HuH-7 (cell line): ENCODE measurements around the gene TBR1.

Experiments
- DNase-seq: peaks from one replicate; pipeline ENCODE4 v3.0.0; 2011; ENCODE audit warnings: low spot score

The TBR1 gene

DNA sequence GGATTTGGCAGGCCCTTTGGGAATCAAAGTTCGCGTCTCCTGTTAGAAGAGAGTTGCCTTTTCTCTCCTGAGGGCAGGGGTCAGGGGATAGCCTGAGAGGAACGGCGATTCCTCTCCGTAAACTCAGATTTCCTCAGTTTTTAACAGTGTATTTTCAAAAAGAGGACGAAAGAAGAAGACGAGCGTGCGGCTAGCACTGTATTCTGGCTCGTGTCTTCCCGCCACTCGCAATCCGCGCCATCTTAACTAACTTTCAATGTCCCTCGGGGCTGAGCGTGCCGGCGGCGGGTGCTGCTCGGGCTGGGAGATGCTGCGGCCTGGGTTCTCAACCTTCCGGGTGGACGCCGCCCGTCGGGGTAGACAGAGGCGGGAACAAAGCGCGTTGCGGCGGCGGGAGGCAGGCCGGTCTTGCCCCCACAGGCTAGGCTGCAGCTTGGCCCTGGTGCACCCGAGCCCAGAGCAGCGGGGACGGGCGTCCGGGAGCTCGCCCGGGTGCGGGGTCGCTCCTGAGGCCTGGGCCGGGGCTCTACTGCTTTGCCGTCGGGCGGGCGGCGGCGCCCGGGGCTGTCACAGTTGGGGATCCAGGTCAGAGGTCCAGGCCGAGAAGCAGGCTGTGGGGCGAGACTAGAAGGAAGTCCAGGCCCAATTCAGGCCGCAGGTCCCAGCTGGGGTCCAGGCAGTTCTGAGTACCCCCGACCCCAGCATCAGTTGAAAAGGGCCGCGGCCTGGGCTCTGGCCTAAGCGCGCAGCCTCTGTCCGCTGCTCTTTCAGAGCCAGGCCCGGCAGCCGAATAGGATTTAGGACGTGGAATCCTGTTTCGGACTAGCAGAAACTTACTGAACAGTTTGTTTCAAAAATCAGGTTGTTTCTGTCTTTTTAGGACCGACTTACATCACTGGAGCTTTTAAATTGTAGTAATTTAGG lies 11.8 kb downstream of the TBR1 start:
- DNase-seq, result no peak

DNA sequence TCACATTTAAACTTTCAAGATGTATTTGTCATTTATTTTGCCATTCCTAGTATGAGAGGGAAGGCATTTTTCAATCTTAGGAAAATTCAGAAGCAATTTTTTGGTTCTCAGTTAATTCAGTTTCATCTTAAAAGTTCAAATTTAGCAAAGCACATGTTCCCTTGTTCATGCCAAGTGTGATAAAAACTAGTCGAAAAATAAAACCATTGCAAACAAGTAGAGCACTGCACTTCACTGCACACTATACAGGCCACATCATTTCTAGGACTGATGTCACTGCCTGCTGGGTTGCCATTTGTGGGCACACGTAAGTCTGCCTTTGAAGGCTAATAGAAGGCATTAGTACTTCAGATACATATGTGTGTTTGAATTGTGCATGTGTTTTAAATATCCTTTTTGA lies 14.3 kb downstream of the TBR1 start:
- no peak for DNase-seq

DNA sequence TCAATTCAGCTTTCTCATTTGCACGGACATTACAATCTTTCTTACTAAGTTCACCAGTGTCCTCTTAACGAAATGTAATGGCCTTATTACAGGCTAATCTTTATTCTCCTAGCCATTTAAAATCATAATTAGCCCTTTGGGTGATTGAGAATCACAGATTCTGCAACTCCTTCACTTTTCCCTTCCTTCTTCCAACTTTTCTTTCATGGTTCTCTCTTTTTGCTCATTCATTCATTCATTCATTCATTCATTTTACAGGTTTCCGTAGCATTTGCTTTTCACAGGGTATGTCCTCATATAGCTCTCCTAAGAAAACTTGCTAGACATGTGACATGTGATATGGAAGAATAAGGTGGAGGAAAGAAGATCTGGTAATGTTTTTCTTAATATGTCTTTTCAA lies 16.0 kb downstream of the TBR1 start:
- no peak for DNase-seq

DNA sequence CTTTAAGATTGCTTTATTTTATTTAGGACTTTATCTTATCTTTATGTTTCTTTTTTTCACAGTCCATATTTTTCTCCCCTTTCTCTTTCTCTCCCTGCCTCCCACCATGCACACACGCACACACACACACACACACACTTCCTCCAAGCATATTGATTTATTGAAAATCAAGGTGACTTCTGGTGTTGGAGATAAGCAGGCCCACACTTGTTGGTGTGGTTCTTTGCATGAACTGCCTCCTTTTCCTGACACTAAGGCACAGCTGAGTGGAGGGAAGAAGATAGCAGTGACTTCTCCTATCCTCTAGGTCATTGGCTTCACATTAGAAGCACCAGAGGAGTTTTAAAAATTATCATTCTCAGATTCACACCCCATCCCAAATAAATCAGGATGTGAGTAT lies 18.0 kb downstream of the TBR1 start:
- DNase-seq, result no peak

DNA sequence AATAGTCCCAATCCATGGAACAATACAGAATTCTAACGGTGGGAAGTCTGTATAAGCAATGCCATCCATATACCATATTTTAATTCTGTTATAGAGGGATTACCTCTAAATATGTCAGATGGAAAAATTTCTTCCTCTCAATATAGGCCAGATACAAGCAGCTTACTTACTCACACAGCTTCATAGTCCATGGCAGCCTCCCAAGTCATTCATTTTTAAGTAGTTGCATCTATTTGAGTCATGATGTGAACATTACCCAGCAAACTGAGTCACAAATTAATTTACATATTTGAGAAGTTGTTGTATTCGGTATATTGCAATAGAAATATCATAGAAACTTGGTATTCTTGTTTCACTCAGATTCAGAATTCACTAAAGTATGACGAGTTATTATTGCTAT lies 20.3 kb downstream of the TBR1 start:
- DNase-seq, result no peak

DNA sequence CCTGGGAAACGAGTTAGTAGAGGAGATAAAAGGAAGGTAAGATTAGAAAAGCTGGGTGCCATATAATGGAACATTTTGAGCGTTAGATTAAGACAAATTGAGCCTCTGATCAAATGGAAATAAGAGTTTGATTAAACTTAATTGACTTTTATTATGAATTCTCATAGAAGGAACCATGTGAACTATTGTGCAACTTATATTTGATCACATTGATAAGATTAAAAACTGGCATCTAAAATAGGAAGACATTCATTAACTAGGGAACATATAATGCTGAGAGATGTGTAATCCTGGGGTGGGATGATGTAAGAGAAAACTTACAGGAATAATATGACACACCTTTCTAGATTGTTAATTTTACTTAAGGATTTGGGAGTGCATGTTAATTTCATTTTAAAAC lies 22.5 kb downstream of the TBR1 start:
- DNase-seq, result no peak

DNA sequence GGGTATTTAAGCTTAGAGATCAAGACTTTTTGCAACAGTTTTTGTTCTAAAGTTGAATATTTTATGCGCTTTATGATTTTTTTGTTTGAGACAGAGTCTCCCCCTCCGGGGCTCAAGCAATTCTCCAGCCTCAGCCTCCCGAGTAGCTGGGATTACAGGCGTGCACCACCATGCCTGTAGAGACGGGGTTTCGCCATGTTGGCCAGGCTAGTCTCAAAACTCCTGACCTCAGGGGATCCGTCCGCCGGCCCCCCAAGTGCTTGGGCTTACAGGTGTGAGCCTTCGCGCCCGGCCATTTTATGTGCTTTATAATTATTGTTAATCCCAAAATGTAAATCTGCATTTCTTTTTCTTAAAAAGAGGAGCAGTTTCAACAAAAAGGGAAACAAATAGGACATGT lies 29.0 kb downstream of the TBR1 start:
- no peak for DNase-seq

DNA sequence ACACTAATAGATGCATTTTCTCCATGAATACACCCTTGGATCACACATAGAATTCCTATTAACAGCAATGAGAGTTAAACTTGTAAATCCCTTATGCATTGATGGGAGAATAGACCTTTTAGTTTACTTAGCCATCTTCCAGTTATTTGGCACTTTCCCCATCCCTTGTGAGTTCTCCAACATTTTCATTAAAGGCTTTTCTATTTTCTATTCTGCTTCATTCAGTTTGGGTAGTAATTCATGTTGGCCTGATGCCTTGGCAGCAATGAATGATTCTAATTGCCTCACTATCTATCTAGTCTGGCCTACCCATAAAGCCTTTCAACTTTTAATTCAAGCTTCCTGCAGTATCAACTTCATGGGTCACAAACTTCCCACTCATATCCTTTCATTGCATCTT lies 32.3 kb downstream of the TBR1 start:
- DNase-seq, result no peak

DNA sequence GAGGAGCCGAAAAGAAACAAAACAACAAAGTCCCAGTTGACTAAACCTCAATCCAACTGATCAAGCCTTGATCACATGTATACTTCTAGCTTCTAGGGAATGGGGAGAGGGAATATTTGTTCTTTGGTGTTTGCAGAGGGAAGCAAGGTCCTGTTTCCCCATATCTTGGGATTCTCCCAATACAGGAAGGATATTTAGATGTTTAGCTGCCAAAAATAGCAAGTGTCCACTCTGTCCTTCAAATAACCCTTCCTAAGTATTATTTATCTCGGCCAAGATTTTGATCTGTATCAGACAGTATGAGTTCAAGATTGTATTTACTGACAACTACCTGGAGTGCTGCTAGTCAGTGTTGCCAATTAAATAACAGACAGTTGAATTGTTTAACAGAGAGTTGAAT lies 55.5 kb downstream of the TBR1 start:
- DNase-seq, result no peak

DNA sequence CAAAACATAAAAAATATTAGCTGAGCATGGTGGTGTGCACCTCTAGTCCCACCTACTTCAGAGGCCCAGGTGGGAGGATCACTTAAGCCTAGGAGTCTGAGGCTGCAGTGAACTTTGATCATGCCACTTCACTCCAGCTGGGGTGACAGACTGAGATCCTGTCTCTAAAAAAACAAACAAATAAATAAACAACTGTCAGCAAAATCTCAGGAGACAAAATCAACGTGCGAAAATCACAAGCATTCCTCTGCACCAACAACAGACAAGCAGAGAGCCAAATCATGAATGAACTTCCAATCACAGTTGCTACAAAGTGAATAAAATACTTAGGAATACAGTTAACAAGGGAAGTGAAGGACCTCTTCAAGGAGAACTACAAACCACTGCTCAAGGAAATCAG lies 58.8 kb downstream of the TBR1 start:
- no peak for DNase-seq
